ACC112 (cell line): ENCODE measurements around the gene KLF1.

Experiments used
- H2AFZ ChIP-seq: fragments of 200-600 bp; sonication (generic); one replicate; pipeline ENCODE4 v1.6.0; 2017; ENCODE audit warnings: antibody characterized with exemption, low read length; ENCODE audit not compliant: unreplicated experiment
- H3K27ac ChIP-seq: fragments of 200-600 bp; sonication (generic); 2 replicates; pipeline ENCODE4 v1.5.1; 2014; ENCODE audit warnings: low read depth, mild to moderate bottlenecking, antibody characterized with exemption, low read length, moderate library complexity
- H3K27me3 ChIP-seq: fragments of 200-600 bp; sonication (generic); 2 replicates; pipeline ENCODE4 v1.6.1; 2014; ENCODE audit warnings: mild to moderate bottlenecking, antibody characterized with exemption, low read length, moderate library complexity, mixed read lengths; ENCODE audit not compliant: insufficient read depth
- H3K36me3 ChIP-seq: fragments of 200-600 bp; sonication (generic); 2 replicates; pipeline ENCODE4 v1.6.1; 2016; ENCODE audit warnings: mild to moderate bottlenecking, antibody characterized with exemption, low read length, moderate library complexity, mixed read lengths; ENCODE audit not compliant: insufficient read depth
- H3K4me1 ChIP-seq: fragments of 200-600 bp; sonication (generic); one replicate; pipeline ENCODE4 v1.6.1; 2016; ENCODE audit warnings: low read length, mixed read lengths; ENCODE audit not compliant: insufficient read depth, unreplicated experiment, control insufficient read depth
- H3K4me3 ChIP-seq: fragments of 200-600 bp; sonication (generic); 2 replicates; pipeline ENCODE4 v1.5.1; 2014; ENCODE audit warnings: mild to moderate bottlenecking, low read depth, low read length
- H3K79me2 ChIP-seq: fragments of 200-600 bp; sonication (generic); one replicate; pipeline ENCODE4 v1.6.0; 2016; ENCODE audit warnings: low read length; ENCODE audit not compliant: control insufficient read depth, unreplicated experiment, insufficient read depth

Gene KLF1

DNA sequence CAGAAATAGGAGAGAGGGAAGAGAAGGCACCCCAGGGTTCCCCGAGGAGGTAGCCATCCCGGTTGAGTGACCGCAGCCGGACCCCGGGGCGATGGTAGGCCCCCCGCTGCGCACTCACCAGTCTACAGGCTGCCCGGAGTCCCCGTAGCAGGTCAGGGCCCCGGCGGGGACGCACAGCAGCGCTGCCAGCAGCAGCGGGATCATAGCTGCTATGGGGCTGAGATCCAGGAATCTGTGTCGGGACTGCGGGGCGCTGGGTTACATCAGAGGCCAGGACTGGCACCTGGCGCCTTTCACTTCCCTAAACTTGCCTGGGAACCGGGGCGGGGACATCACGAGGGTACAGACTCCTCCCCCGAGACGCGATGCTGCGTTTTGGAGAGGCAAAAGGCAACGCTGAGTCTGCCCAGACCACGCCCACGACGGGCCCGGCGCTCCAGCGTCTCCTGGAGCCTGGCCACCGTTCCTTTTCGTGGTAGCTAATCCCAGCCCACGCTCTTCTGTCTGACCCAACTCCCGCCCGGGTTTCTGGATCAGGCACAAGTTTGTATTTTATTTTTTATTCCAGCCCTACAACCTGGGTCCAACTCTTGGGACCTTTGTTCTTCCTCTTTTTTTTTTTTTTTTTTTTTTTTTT is 5.7 kb downstream of the KLF1 start, which contains the start of gene DNASE2:
DNASE2 (minus strand) TSS at position 278 of the 637 bp plus-strand sequence; CDS start at position 204, 74 bp downstream.
- Histone ChIP-seq H3K4me1 (no peaks in the 10 kb centered on the region), H3K79me2 (no peaks in the 10 kb centered on the region), H3K4me3 (peak within 1 kb of the TSS; percentile 93), H3K27me3 (peaks cover 18% of the 10 kb centered on the region; the same call in 1 of the 2 replicates), H2AFZ (peak within 1 kb of the TSS; percentile 53), H3K36me3 (no peaks in the 10 kb centered on the region), H3K27ac (no peak within 1 kb of the TSS)

DNA sequence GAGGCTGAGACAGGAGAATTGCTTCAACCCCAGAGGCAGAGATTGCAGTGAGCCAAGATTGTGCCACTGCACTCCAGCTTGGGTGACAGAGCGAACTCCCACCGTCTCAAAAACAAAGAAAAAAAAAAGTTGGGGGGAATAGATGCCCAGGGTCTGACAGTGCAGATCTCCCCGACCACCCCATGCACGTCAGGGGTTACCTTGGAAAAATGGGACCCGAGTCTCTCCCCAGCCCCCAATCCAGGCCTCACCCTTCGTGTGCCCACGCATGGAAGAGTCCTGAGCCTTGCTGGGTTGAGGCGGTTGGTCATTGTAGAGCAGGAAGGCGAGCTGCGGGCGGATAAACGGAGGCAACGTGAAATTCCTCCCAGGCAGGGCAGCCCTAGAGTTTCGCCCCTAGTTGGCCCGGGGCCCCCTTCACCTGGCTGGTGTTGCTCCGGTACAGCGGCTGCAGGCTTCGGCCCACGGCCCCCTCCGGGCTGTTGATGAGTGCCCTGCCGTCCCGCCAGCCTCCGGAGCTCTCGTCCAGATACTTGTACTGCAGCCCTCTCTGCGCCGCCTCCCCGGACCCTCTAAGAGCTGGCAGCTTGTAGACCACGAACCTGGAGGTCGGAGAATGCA is 6.3 kb downstream of the KLF1 start:
- H3K4me1 ChIP-seq = no peaks in the 10 kb centered on the region

DNA sequence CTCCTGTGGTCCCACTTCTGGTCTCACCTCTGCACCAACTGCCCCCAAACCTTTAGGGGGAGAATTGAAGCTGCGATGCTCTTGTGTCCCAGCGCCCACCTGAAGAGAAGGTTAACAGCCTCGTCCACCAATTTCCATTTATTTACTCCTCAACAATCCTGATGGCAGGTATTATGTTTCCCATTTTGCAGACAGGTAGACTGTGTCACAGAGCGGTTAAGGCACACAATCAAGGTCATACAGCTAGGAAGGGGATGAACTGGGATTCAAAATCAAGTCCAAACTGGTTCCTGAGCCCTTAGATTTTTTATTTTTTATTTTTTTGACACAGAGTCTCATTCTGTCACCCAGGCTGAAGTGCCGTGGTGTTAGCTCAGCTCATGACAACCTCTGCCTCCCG is 11.9 kb downstream of the KLF1 start:
- no peaks in the 10 kb centered on the region for H3K27me3 ChIP-seq
- no peak overlapping the region for H3K4me3 ChIP-seq
- no peaks in the 10 kb centered on the region for H3K36me3 ChIP-seq
- H3K4me1 ChIP-seq = no peaks in the 10 kb centered on the region
- no peak overlapping the region for H2AFZ ChIP-seq
- no peak overlapping the region for H3K27ac ChIP-seq
- no peaks in the 10 kb centered on the region for H3K79me2 ChIP-seq

More for the DNA sequence above, 6.3 kb downstream of the KLF1 start:
- peak overlapping the region; percentile 93 for H3K4me3 ChIP-seq
- no peak overlapping the region for H3K27ac ChIP-seq
- no peaks in the 10 kb centered on the region for H3K36me3 ChIP-seq
- H3K27me3 ChIP-seq = peaks cover 12% of the 10 kb centered on the region; the same call in 1 of the 2 replicates
- H3K79me2 ChIP-seq = no peaks in the 10 kb centered on the region
- H2AFZ ChIP-seq = peak overlapping the region; percentile 53

DNA sequence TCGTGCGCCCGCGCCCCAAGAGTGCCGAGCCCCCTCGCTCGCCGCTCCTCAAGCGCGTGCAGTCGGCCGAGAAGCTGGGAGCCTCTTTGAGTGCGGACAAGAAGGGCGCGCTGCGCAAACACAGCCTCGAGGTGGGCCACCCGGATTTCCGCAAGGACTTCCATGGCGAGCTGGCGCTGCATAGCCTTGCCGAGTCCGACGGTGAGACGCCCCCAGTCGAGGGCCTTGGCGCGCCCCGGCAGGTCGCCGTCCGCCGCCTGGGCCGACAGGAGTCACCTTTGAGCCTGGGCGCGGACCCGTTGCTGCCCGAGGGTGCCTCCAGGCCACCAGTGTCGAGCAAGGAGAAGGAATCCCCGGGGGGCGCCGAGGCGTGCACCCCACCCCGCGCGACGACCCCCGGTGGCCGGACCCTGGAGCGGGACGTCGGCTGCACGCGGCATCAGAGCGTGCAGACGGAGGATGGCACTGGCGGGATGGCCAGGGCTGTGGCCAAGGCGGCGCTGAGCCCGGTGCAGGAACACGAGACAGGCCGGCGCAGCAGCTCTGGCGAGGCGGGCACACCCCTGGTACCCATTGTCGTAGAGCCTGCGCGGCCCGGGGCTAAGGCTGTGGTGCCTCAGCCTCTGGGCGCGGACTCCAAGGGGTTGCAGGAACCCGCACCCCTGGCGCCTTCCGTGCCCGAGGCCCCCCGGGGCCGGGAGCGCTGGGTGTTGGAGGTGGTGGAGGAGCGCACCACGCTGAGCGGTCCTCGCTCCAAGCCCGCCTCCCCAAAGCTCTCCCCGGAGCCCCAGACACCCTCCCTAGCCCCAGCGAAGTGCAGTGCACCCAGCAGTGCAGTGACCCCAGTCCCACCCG is 12.9 kb downstream of the KLF1 start:
- H3K4me1 ChIP-seq = no peaks in the 10 kb centered on the region
- no peak overlapping the region for H3K27ac ChIP-seq
- no peaks in the 10 kb centered on the region for H3K79me2 ChIP-seq
- H3K4me3 ChIP-seq = no peak overlapping the region
- no peaks in the 10 kb centered on the region for H3K36me3 ChIP-seq
- no peak overlapping the region for H2AFZ ChIP-seq
- no peaks in the 10 kb centered on the region for H3K27me3 ChIP-seq

DNA sequence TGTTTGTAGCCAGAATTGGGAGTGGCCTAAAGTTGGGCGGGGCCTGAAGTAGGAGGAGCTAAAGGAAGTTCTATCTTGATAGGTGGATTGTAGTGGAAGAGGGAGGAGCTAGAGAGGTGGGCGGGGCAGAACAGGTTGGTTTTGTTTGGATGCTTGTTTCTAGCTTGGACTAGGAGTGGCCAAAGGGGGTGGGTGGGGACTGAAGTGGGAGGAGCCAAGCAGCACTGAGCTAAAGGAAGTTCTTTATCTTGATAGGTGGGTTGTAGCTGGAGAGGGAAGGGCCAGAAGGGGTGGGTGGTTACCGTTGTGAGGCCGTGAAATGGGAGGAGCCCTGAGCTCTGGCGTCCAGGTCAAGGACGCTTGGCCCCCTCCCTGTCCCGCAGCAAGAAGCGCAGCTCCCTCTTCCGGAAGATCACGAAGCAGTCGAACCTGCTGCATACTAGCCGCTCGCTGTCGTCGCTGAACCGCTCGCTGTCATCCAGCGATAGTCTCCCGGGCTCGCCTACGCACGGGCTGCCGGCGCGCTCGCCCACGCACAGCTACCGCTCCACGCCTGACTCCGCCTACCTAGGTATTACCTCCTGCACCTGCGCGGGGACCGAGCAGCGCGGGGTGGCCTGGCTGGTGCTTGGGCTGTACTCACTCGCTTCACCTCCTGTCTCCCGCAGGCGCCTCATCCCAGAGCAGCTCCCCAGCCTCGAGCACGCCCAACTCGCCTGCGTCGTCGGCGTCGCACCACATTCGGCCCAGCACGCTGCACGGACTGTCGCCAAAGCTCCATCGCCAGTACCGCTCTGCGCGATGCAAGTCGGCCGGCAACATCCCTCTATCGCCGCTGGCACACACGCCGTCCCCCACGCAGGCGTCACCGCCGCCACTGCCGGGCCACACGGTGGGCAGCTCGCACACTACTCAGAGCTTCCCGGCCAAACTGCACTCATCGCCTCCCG is 13.8 kb downstream of the KLF1 start:
- H3K27ac ChIP-seq = no peak overlapping the region
- H3K27me3 ChIP-seq = no peaks in the 10 kb centered on the region
- no peaks in the 10 kb centered on the region for H3K79me2 ChIP-seq
- H3K4me3 ChIP-seq = no peak overlapping the region
- no peaks in the 10 kb centered on the region for H3K36me3 ChIP-seq
- H3K4me1 ChIP-seq = no peaks in the 10 kb centered on the region
- no peak overlapping the region for H2AFZ ChIP-seq

DNA sequence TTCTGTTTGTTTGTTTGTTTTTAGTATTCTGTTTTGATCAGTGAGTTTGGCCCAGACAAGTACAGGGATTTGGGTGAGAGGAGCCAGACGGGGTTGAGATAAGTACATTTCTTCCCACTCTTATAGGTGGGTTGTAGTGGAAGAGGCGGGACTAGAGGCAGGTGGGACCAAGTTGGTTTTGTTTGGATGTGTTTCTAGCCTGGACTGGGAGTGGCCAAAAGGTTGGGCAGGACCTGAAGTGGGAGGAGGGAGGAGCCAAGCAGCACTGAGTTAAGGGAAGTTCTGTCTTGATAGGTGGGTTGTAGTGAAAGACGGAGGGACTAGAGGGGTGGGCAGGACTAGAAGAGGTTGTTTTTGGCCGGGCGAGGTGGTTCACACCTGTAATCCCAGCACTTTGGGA is 14.7 kb downstream of the KLF1 start:
- Histone ChIP-seq H3K4me3 (no peak overlapping the region), H3K27me3 (no peaks in the 10 kb centered on the region), H3K79me2 (no peaks in the 10 kb centered on the region), H3K36me3 (no peaks in the 10 kb centered on the region), H3K27ac (no peak overlapping the region), H2AFZ (no peak overlapping the region), H3K4me1 (no peaks in the 10 kb centered on the region)

DNA sequence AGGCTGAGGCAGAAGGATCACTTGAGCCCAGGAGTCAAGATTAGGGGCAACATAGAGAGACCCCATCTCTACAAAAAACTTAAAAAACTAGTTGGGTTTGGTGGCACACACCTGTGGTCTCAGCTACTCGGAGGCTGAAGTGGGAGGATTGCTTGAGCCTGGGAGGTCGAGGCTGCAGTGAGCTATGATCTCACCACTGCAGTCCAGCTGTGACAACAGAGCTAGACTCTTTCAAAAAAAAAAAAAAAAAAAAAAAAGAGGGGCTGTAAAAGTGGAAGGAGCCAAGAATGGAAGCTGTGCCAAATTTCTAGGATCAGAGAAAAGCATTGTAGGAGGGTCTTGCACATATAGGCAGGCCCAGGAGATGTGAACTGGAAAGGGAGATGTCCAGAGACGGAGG is 15.3 kb downstream of the KLF1 start:
- Histone ChIP-seq H3K79me2 (no peaks in the 10 kb centered on the region), H3K27ac (no peak overlapping the region), H2AFZ (no peak overlapping the region)

DNA sequence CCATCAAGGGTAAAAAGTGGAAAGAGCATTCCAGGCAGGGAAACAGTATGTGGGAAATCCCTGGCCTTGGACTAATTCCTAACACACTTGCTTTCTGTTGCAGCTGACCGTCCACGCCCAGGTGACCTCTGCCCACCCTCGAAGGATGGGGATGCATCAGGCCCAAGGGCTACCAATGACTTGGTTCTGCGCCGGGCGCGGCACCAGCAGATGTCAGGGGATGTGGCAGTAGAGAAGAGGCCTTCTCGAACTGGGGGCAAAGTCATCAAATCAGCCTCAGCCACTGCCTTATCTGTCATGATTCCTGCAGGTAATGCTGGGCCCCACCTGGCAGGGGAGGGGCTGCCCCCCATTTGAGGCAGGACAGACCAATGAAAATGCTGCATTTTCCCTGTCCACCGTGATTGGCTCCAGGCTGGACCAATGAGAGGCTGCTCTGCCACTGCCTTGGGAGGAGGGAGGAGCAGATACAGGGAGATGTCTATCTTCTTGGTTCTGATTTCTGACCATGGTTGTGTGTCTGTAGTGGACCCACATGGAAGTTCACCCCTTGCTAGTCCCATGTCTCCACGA is 18.4 kb downstream of the KLF1 start:
- no peak overlapping the region for H3K27ac ChIP-seq
- H3K36me3 ChIP-seq = no peaks in the 10 kb centered on the region
- no peaks in the 10 kb centered on the region for H3K4me1 ChIP-seq
- H2AFZ ChIP-seq = no peak overlapping the region
- H3K79me2 ChIP-seq = no peaks in the 10 kb centered on the region
- H3K4me3 ChIP-seq = no peak overlapping the region
- 0 out of 2 replicates have a peak, but pooled peaks cover 2% of the 10 kb centered on the region for H3K27me3 ChIP-seq

More for the DNA sequence above, 15.3 kb downstream of the KLF1 start:
- Histone ChIP-seq H3K27me3 (no peaks in the 10 kb centered on the region), H3K36me3 (no peaks in the 10 kb centered on the region), H3K4me3 (no peak overlapping the region), H3K4me1 (no peaks in the 10 kb centered on the region)

DNA sequence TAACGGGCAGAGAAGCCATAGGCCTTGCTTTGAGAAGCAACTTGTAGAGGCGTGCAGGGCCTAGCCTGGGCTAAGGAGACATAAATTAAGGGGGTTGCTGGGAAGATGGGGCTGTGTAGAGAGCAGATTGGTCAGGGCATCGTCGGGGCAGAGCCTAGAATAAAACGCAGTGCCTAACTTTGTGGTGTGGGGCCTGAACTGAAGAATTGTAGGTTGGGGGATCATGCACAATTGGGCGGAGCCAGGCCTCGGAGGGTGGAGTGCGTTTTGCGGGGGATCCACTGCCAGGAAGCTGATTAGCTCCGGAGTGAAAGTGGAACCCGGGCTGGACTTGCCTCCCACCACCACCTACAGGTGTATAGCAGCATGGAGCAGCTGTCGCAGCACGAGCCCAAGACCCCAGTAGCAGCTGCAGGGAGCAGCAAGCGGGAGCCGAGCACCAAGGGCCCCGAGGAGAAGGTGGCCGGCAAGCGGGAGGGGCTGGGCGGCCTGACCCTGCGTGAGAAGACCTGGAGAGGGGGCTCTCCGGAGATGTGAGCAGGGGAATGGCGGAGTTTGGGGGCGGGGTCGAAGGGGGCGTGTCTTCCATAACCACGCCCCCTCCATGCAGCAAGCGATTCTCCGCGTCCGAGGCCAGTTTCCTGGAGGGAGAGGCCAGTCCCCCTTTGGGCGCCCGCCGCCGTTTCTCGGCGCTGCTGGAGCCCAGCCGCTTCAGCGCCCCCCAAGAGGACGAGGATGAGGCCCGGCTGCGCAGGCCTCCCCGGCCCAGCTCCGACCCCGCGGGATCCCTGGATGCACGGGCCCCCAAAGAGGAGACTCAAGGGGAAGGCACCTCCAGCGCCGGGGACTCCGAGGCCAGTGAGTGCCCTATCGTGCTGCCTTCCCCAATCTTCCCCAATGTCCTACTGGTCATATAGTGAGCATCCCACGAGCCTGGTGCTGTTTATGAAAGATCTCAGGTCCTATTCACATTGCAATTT is 19.6 kb downstream of the KLF1 start:
- Histone ChIP-seq H3K27me3 (0 out of 2 replicates have a peak, but pooled peaks cover 2% of the 10 kb centered on the region), H3K27ac (no peak overlapping the region), H3K79me2 (no peaks in the 10 kb centered on the region), H3K4me1 (no peaks in the 10 kb centered on the region), H2AFZ (peak overlapping the region; percentile 38), H3K36me3 (no peaks in the 10 kb centered on the region), H3K4me3 (peak overlapping the region; percentile 49)
